Dermis microvascular lymphatic vessel endothelial cell (primary cell): ENCODE data around the gene NOX5. TPM values are rescaled to one million over a fixed set of nuclear protein-coding genes. Genes with fewer than 3 reads are reported as not detected.

ENCODE experiments used
- DNase-seq, 2 donors: peaks; one replicate each; pipeline versions ENCODE4 v3.0.0 to v3.0.0-alpha.2; 2010; ENCODE audit warnings: low read depth in 2 of 2
- total RNA-seq: library from RNA; depleted of rRNA; stranded (reverse); fragments of >200 nt; gene quantifications from 2 replicates; pipeline ENCODE4 v1.2.1, GENCODE V29; 2014

NOX5 gene
- total RNA-seq, 1 donor from 2014 or later: not detected

DNA sequence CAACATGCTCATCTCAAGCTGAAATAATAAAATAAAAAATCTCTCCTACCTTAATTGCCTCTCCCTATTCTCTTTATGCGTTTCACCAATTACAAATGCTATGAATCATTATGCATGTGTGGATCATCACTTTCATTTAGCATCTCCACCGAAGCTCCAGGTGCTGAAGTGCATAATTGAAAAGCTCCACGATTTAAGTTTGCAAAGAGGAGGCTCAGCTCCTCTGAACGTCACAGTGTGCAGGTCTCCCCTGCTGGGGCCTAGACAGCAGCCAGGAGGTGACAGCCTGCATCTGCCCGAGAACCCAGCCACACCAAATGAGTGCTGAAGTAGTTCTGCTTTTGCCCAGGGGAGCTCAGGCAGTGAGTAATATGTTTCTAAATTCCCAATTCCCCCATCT is 85.4 kb downstream of the NOX5 start:
- no peak for DNase-seq

DNA sequence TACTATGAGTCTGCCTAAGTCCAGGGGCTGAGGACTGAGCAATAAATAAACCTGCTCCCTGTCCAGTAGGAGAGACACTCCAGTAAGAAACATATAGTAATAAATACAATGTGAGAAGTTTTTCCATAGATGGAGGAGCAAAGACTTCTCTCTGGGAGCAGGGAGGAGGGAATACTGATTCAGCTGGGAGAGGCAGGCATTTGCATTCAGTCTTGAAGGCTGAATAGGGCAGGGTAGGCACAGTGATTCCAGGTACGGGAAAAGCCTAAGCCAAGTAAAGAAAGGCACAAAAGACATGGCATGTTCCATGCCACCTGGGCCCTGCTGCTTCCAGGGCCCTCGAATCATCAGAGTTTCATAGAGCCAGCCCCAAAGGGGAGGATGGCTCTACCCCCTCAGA is 86.3 kb downstream of the NOX5 start:
- DNase-seq: no peak

DNA sequence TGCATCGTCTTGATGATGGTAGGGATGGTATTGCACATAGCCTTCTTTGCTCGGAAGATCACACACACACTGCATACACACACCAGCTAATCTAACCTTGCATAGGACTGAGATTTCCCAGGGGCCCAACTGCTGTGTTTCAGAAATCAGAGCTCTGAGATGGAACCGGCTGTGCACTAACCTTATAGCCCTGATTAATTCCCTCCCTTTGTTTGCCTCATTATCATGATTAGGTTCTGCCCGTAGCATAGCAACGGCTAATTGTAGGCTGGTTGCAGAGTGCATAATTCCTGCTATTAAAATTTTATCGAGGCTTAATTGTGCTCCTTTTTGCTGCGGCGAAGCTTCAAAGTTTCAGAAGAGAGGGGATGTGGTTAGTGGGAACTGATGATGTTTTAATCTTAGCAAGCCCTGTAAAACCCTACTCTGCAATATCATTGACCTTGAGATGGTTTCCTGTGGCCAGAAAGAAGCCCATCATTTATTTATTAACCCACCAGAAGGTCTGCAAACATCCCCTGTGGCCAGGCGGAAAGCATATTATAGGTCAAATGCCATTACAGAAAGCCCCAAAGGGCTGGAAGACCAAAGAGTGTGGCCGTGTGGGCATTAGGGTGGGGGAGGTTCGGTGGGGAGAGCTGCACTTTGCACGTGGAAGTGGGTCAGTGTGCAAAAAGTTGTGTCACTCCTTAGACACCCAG is 89.7 kb downstream of the NOX5 start:
- no peak for DNase-seq

DNA sequence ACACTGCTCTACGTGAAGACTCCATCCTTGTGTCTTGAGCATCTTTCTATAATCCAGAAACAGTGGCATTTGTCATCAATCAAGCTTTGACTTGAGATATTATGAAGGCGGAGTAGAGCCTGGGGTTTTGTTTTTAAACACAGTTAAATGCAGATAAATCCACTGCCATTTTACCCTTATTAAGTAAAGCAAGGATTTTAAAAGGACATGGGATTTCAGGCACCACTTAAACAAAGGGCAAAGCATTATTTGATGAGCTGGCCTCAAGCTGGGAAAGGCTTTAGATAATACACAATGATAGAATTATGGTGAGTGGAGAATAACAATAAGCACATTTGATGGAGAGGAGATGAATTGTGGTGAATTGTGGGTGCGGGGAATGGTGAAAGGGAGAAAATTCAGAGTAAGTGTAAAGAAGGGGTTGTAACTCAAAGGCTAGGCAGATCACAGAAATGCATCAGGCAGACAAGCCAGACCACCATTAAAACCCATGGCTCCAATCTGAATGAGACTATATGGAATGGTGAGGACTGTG is 91.0 kb downstream of the NOX5 start:
- DNase-seq: no peak

DNA sequence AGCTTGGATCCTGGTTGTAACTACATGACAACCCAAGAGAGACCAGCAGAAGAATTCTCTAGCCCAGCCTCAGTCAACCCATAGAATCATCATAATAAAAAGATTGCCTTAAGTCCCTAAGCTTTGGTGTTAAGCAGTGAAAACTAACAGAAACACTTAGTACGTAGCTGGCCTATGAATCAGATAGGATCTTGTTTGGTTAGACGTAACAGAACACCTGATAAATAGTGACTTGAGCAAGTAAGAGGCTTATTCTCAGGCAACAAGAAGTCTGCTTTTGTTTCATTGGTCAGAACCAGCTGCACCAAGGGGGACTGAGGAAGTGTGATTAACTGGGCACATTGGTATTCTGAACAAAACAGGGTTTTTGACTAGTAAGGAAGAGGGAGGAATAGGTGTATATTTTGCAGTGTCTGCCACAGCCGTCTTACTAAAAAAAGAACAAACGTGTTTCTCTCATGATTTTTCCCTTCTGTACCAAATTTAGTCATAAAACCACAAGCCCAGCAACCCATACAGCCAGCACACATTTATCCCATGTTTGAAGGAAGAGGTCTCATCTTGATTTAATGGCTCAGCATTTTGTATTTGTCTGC is 92.6 kb downstream of the NOX5 start:
- no peak for DNase-seq

Other genes starting within 250 kb of the NOX5 start
- 45.3 and 52.5 TPM in 2 replicates for gene ANP32A, start 193.8 kb upstream of the NOX5 start, total RNA-seq
- gene SPESP1, start 84.2 kb upstream of the NOX5 start, total RNA-seq: 1.4 and 1.9 TPM in 2 replicates
- gene GLCE, start 145.9 kb downstream of the NOX5 start, total RNA-seq: 45.3 and 68.7 TPM in 2 replicates